GM19239 (cell line): ENCODE results near the gene ITPR2.

Experiments
- DNase-seq: peaks from one replicate; pipeline ENCODE4 v3.0.0; 2011; ENCODE audit warnings: low spot score; ENCODE audit not compliant: insufficient read length
- FAIRE-seq: peaks from 2 replicates; lab custom pipeline; 2011; peaks lifted over from hg19 to GRCh38; lab: Jason Lieb, UNC

The ITPR2 gene

GRCh38 chr12:26406391-26406790 lies 426.6 kb downstream of the ITPR2 start:
- DNase-seq (no peak), FAIRE-seq (no peak)

- FAIRE-seq (no peak), DNase-seq (no peak)
Observed at GRCh38 chr12:26403601-26404000, 429.4 kb downstream of the ITPR2 start.

GRCh38 chr12:26402648-26403047 lies 430.3 kb downstream of the ITPR2 start:
- FAIRE-seq, result no peak
- DNase-seq, result no peak

- no peak for DNase-seq
- FAIRE-seq, result no peak
Observed at GRCh38 chr12:26401874-26402273, 431.1 kb downstream of the ITPR2 start.

- no peak for FAIRE-seq
- no peak for DNase-seq
Observed at GRCh38 chr12:26400627-26401026, 432.4 kb downstream of the ITPR2 start.

GRCh38 chr12:26399381-26399780 lies 433.6 kb downstream of the ITPR2 start:
- FAIRE-seq, result no peak
- no peak for DNase-seq

- FAIRE-seq (no peak), DNase-seq (no peak)
Observed at GRCh38 chr12:26396402-26396801, 436.6 kb downstream of the ITPR2 start.

GRCh38 chr12:26389343-26389742 lies 443.7 kb downstream of the ITPR2 start:
- FAIRE-seq, result no peak

GRCh38 chr12:26384536-26384935 lies 448.5 kb downstream of the ITPR2 start:
- FAIRE-seq (no peak), DNase-seq (no peak)

More at GRCh38 chr12:26389343-26389742, 443.7 kb downstream of the ITPR2 start:
- no peak for DNase-seq

GRCh38 chr12:26383041-26383440 lies 450.0 kb downstream of the ITPR2 start:
- no peak for FAIRE-seq
- no peak for DNase-seq

- FAIRE-seq, result no peak
Observed at GRCh38 chr12:26380897-26381296, 452.1 kb downstream of the ITPR2 start.

GRCh38 chr12:26379777-26380467 lies 453.1 kb downstream of the ITPR2 start:
- no peak for FAIRE-seq
- no peak for DNase-seq

More at GRCh38 chr12:26380897-26381296, 452.1 kb downstream of the ITPR2 start:
- no peak for DNase-seq

GRCh38 chr12:26378711-26379110 lies 454.3 kb downstream of the ITPR2 start:
- no peak for DNase-seq
- FAIRE-seq, result no peak

- DNase-seq (no peak), FAIRE-seq (no peak)
Observed at GRCh38 chr12:26374934-26375680, 457.9 kb downstream of the ITPR2 start.

GRCh38 chr12:26373606-26374495 lies 459.1 kb downstream of the ITPR2 start:
- DNase-seq (no peak), FAIRE-seq (peak; percentile 14)

GRCh38 chr12:26372866-26373265 lies 460.1 kb downstream of the ITPR2 start:
- no peak for DNase-seq
- FAIRE-seq, result no peak

- FAIRE-seq (no peak), DNase-seq (no peak)
Observed at GRCh38 chr12:26370098-26370497, 462.9 kb downstream of the ITPR2 start.

- FAIRE-seq (peak; percentile 42), DNase-seq (no peak)
Observed at GRCh38 chr12:26369588-26369987, 463.4 kb downstream of the ITPR2 start.

- no peak for DNase-seq
- no peak for FAIRE-seq
Observed at GRCh38 chr12:26367991-26368730, 464.8 kb downstream of the ITPR2 start.

- FAIRE-seq, result no peak
Observed at GRCh38 chr12:26361964-26362363, 471.0 kb downstream of the ITPR2 start.

More at GRCh38 chr12:26361964-26362363, 471.0 kb downstream of the ITPR2 start:
- no peak for DNase-seq
